HepG2 (cell line): ENCODE results near the gene ENTPD2. TPM values are rescaled to one million over a fixed set of nuclear protein-coding genes. Genes with fewer than 3 reads are reported as not detected.

Experiments
- ATAC-seq: fragments of 200-7000 bp; cut with Tn5 transposase; 3 replicates; pipeline ENCODE4 v1.9.1; 2020; ENCODE audit warnings: mild to moderate bottlenecking, moderate library complexity
- BruUV-seq: library from RNA; stranded (reverse); fragments of 400-500 nt; replicated peaks from 2 replicates; lab custom pipeline; 2021; lab: Mats Ljungman, UMichigan
- CTCF ChIA-PET: fragments of 300-600 bp; formaldehyde crosslinking; extraction: SDS; loops from one replicate; lab custom pipeline; 2021; ENCODE audit warnings: low total read pairs, inconsistent platforms, low intra/inter-chr PET ratio; lab: Yijun Ruan, JAX
- POLR2A ChIA-PET: fragments of 350-600 bp; sonication (Branson Sonifier 250); formaldehyde crosslinking; loops from one replicate; lab custom pipeline; 2020; ENCODE audit warnings: antibody characterized with exemption, inconsistent platforms; lab: Yijun Ruan, JAX
- DNase-seq: peaks from one replicate; pipeline ENCODE4 v3.0.0-alpha.2; 2015; ENCODE audit warnings: low spot score
- FAIRE-seq: peaks from 3 replicates; lab custom pipeline; 2011; peaks lifted over from hg19 to GRCh38; lab: Jason Lieb, UNC
- H2AFZ ChIP-seq: one replicate; pipeline ENCODE4 v1.6.1; 2011; ENCODE audit warnings: low read length, inconsistent platforms
- H3K27ac ChIP-seq: fragments of 300-600 bp; 3 replicates; pipeline ENCODE4 v1.8.0; 2011; ENCODE audit warnings: mixed run types, mild to moderate bottlenecking, mixed read lengths, low read length, inconsistent platforms; ENCODE audit not compliant: insufficient read depth; ENCODE audit errors: extremely low read length
- H3K27me3 ChIP-seq, 2 experiments: fragments of 200-600 bp in 1 of 2; 2 replicates in 1 of 2; 3 replicates in 1 of 2; pipeline versions ENCODE4 v1.6.0 to v1.8.0; 2011; ENCODE audit warnings: low read length in 2 of 2, mild to moderate bottlenecking in 2 of 2, moderate library complexity in 2 of 2, inconsistent platforms in 1 of 2; ENCODE audit not compliant: insufficient read depth in 2 of 2, control insufficient read depth in 1 of 2
- H3K36me3 ChIP-seq, 2 experiments: fragments of 200-600 bp in 1 of 2; replicated peaks in 1 of 2; 2 replicates in 1 of 2; 3 replicates in 1 of 2; pipeline versions ENCODE4 v1.5.1 to v1.8.0; 2011; ENCODE audit warnings: low read length in 2 of 2, inconsistent platforms in 1 of 2; ENCODE audit not compliant: insufficient read depth in 2 of 2, control insufficient read depth in 1 of 2
- H3K4me1 ChIP-seq: 2 replicates; pipeline ENCODE4 v1.5.1; 2012; ENCODE audit warnings: low read length, inconsistent platforms; ENCODE audit not compliant: insufficient read depth
- H3K4me2 ChIP-seq: 2 replicates; pipeline ENCODE4 v1.6.0; 2011; ENCODE audit warnings: low read depth, low read length, inconsistent platforms
- H3K4me3 ChIP-seq, 3 experiments: fragments of 200-600 bp in 1 of 3; sonication (generic), shearing (Covaris generic) in 1 of 3; replicated peaks in 1 of 3; 2 replicates each; pipeline ENCODE4 v1.5.1; 2011 to 2016; ENCODE audit warnings: low read length in 3 of 3, inconsistent platforms in 2 of 3, low read depth in 2 of 3, mild to moderate bottlenecking in 2 of 3, control low read depth in 1 of 3, mixed read lengths in 1 of 3; ENCODE audit not compliant: insufficient read depth in 1 of 3
- H3K79me2 ChIP-seq: one replicate; pipeline ENCODE4 v1.6.1; 2011; ENCODE audit warnings: low read length, inconsistent platforms; ENCODE audit not compliant: insufficient read depth
- H3K9ac ChIP-seq: 2 replicates; pipeline ENCODE4 v1.6.0; 2011; ENCODE audit warnings: mild to moderate bottlenecking, low read depth, low read length, inconsistent platforms; ENCODE audit not compliant: insufficient read depth
- H3K9me3 ChIP-seq: 2 replicates; pipeline ENCODE4 v1.5.1; 2012; ENCODE audit warnings: mild to moderate bottlenecking, low read length
- H4K20me1 ChIP-seq: 2 replicates; pipeline ENCODE4 v1.6.0; 2011; ENCODE audit warnings: inconsistent platforms, mild to moderate bottlenecking, low read length, moderate library complexity; ENCODE audit not compliant: insufficient read depth
- ARID5B ChIP-seq: IDR thresholded peaks from 2 replicates; pipeline ENCODE4 v1.4.0; 2020; ENCODE audit warnings: mild to moderate bottlenecking, missing genetic modification reagents
- BRD4 ChIP-seq: sonication (generic); formaldehyde crosslinking; IDR thresholded peaks from 2 replicates; pipeline ENCODE4 v1.4.0; 2020; ENCODE audit warnings: missing genetic modification reagents
- FLYWCH1 ChIP-seq: sonication (generic); formaldehyde crosslinking; IDR thresholded peaks from 2 replicates; pipeline ENCODE4 v1.8.1; 2023; ENCODE audit warnings: mild to moderate bottlenecking, missing genetic modification reagents
- KLF15 ChIP-seq: sonication (generic); formaldehyde crosslinking; IDR thresholded peaks from 2 replicates; pipeline ENCODE4 v1.8.1; 2023; ENCODE audit warnings: borderline replicate concordance, mild to moderate bottlenecking, inconsistent platforms, missing genetic modification reagents, mixed read lengths
- MTERF4 ChIP-seq: sonication (generic); formaldehyde crosslinking; IDR thresholded peaks from 2 replicates; pipeline ENCODE4 v1.8.0; 2023; ENCODE audit warnings: mild to moderate bottlenecking, missing genetic modification reagents
- NCOA5 ChIP-seq: sonication (generic); formaldehyde crosslinking; IDR thresholded peaks from 2 replicates; pipeline ENCODE4 v1.4.0; 2020; ENCODE audit warnings: missing genetic modification reagents
- NFE2 ChIP-seq: sonication (generic); formaldehyde crosslinking; IDR thresholded peaks from 2 replicates; pipeline ENCODE4 v1.4.0; 2020; ENCODE audit warnings: missing genetic modification reagents
- SOX5 ChIP-seq: IDR thresholded peaks from 2 replicates; pipeline ENCODE4 v1.6.1; 2016; ENCODE audit warnings: borderline replicate concordance
- SOX6 ChIP-seq, 2 experiments: fragments of 450-650 bp in 1 of 2; sonication (generic) in 1 of 2; formaldehyde crosslinking in 1 of 2; IDR thresholded peaks; 2 replicates each; pipeline versions ENCODE4 v1.4.0 to v1.6.1; 2017 to 2020; ENCODE audit warnings: antibody characterized with exemption in 1 of 2, mild to moderate bottlenecking in 1 of 2, missing genetic modification reagents in 1 of 2
- TCF7 ChIP-seq: sonication (generic); IDR thresholded peaks from 2 replicates; pipeline ENCODE4 v1.6.1; 2016; ENCODE audit warnings: antibody characterized with exemption, low read depth
- ZNF234 ChIP-seq: sonication (generic); formaldehyde crosslinking; conservative IDR thresholded peaks from 2 replicates; pipeline ENCODE4 v1.5.1; 2020; ENCODE audit warnings: mild to moderate bottlenecking, missing genetic modification reagents
- ZNF430 ChIP-seq: sonication (generic); formaldehyde crosslinking; IDR thresholded peaks from 2 replicates; pipeline ENCODE4 v1.9.0; 2021; ENCODE audit warnings: mild to moderate bottlenecking, missing genetic modification reagents
- ZNF546 ChIP-seq: sonication (generic); formaldehyde crosslinking; conservative IDR thresholded peaks from 2 replicates; pipeline ENCODE4 v1.8.1; 2023; ENCODE audit warnings: mild to moderate bottlenecking, missing genetic modification reagents
- ZNF577 ChIP-seq: sonication (generic); formaldehyde crosslinking; IDR thresholded peaks from 2 replicates; pipeline ENCODE4 v1.4.0; 2020; ENCODE audit warnings: mild to moderate bottlenecking, low read depth, missing genetic modification reagents, borderline replicate concordance
- ZNF607 ChIP-seq: sonication (generic); formaldehyde crosslinking; IDR thresholded peaks from 2 replicates; pipeline ENCODE4 v1.5.1; 2020; ENCODE audit warnings: missing genetic modification reagents, mild to moderate bottlenecking, borderline replicate concordance
- ZNF749 ChIP-seq: sonication (generic); formaldehyde crosslinking; IDR thresholded peaks from 2 replicates; pipeline ENCODE4 v1.8.0; 2022; ENCODE audit warnings: mild to moderate bottlenecking, missing genetic modification reagents, moderate library complexity, borderline replicate concordance
- ZNF772 ChIP-seq: sonication (generic); formaldehyde crosslinking; IDR thresholded peaks from 2 replicates; pipeline ENCODE4 v1.5.0; 2020; ENCODE audit warnings: mild to moderate bottlenecking, missing genetic modification reagents
- ZNF784 ChIP-seq: sonication (generic); formaldehyde crosslinking; IDR thresholded peaks from 2 replicates; pipeline ENCODE4 v1.5.1; 2020; ENCODE audit warnings: missing genetic modification reagents, mild to moderate bottlenecking, borderline replicate concordance
- ZSCAN30 ChIP-seq: sonication (generic); formaldehyde crosslinking; IDR thresholded peaks from 2 replicates; pipeline ENCODE4 v1.5.0; 2020; ENCODE audit warnings: mild to moderate bottlenecking, missing genetic modification reagents
- ZSCAN9 ChIP-seq: IDR thresholded peaks from 2 replicates; pipeline ENCODE4 v1.6.1; 2016; ENCODE audit warnings: borderline replicate concordance
- WGBS: methylation state at CpG from one replicate; pipeline ENCODE4 v1.1.6; 2017; ENCODE audit warnings: low lambda C conversion rate; 5-methylcytosine and 5-hydroxymethylcytosine counted together
- in situ Hi-C: cut with HindIII; loops from 2 replicates; pipeline ENCODE4 v1.10.0; 2017; ENCODE audit warnings: low pct_unique_long_range_greater_than_20kb; ENCODE audit not compliant: extremely low pct_ligation_motif_present
- intact Hi-C: fragments of 100-400 bp; cut with micrococcal nuclease; formaldehyde crosslinking; loops from one replicate; pipeline ENCODE4 v1.10.0; 2022; ENCODE audit not compliant: unreplicated experiment
- polyA plus RNA-seq, 8 experiments: library from polyadenylated mRNA; depleted of rRNA in 3 of 8; stranded (reverse) in 7 of 8; unstranded in 1 of 8; fragments of >200 nt; fragmentation: Illumina TruSeq in 4 of 8; extraction: Trizol in 4 of 8; gene quantifications; 2 replicates each; pipeline versions ENCODE4 v1.2.1 to v1.2.3, GENCODE V29; 2011 to 2016; ENCODE audit warnings: low read depth in 4 of 8, missing spikeins in 1 of 8, mixed read lengths in 1 of 8; ENCODE audit not compliant: insufficient read depth in 1 of 8
- total RNA-seq, 5 experiments: library from RNA; depleted of rRNA; stranded (reverse); fragments of >200 nt; fragmentation: Illumina TruSeq; extraction: Trizol; gene quantifications; 2 replicates each; pipeline ENCODE4 v1.2.3, GENCODE V29; 2016; ENCODE audit warnings: low read depth in 1 of 5

Gene ENTPD2
- total and polyA plus RNA-seq, 2 of the 13 experiments (the other 11 are each of a cell fraction or from before 2014, with no cell fraction given): 0.95 to 3.2 TPM

- in situ Hi-C loops (no loop called here), intact Hi-C loops (no loop called here)
- peaks cover 4% of the 10 kb centered on the region; the same call in 1 of the 2 replicates for H3K9me3 ChIP-seq
- H3K4me2 ChIP-seq: no peak overlapping the region
- no peak for FAIRE-seq
- BruUV-seq: no TSS peak
- no peak overlapping the region for H3K27ac ChIP-seq
- 88% methylated on average over 11 of the region's 18 CpGs for WGBS
- no peaks in the 10 kb centered on the region for H3K36me3 ChIP-seq
- H4K20me1 ChIP-seq: no peaks in the 10 kb centered on the region
- no peak for DNase-seq
- POLR2A ChIA-PET: no interaction called here
- H3K4me3 ChIP-seq: no peak overlapping the region
- H3K27me3 ChIP-seq: no peaks in the 10 kb centered on the region
- H3K9ac ChIP-seq: no peak overlapping the region
- no peaks in the 10 kb centered on the region for H3K79me2 ChIP-seq
- no peak for TF ChIP-seq ZNF546 (CRISPR knock-in tag)
- no peak for TF ChIP-seq ZNF772 (CRISPR knock-in tag)
- TF ChIP-seq ZNF430 (CRISPR knock-in tag): no peak
- TF ChIP-seq ZSCAN9 (CRISPR knock-in tag): no peak
- TF ChIP-seq BRD4 (CRISPR knock-in tag): no peak
- no peak for TF ChIP-seq ZNF749 (CRISPR knock-in tag)
- no peak for TF ChIP-seq KLF15 (CRISPR knock-in tag)
- TF ChIP-seq SOX5 (CRISPR knock-in tag): no peak
- no peak for TF ChIP-seq ZNF607 (CRISPR knock-in tag)
- TF ChIP-seq ZNF577 (CRISPR knock-in tag): no peak
- TF ChIP-seq ARID5B: no peak
- no peak for TF ChIP-seq NFE2
- TF ChIP-seq MTERF4 (CRISPR knock-in tag): no peak
- TF ChIP-seq SOX6 (IDR thresholded peaks at IDR 0.05): no peak
- no peak for TF ChIP-seq SOX6 (CRISPR knock-in tag; IDR thresholded peaks at IDR 0.05)
- TF ChIP-seq ZNF784 (CRISPR knock-in tag): no peak
- no peak for TF ChIP-seq FLYWCH1
- no peak for TF ChIP-seq NCOA5
- no peak for TF ChIP-seq ZSCAN30 (CRISPR knock-in tag)
- no peak for TF ChIP-seq ZNF234
- no peak for TF ChIP-seq TCF7
- TF ChIP-seq, all 625 proteins: peak for 0
- no peak for ATAC-seq
- CTCF ChIA-PET: no interaction called here
- no peaks in the 10 kb centered on the region for H3K4me1 ChIP-seq
- H2AFZ ChIP-seq: no peak overlapping the region
Measured at GRCh38 chr9:137009217-137009616, 44.6 kb downstream of the ENTPD2 start.
